HCT116 (cell line): ENCODE measurements around the gene NRXN2. TPM values are rescaled to one million over a fixed set of nuclear protein-coding genes. Genes with fewer than 3 reads are reported as not detected.

Source experiments
- ATAC-seq: fragments of 200-7000 bp; cut with Tn5 transposase; 2 replicates; pipeline ENCODE4 v1.9.1; 2020; ENCODE audit warnings: mild to moderate bottlenecking, moderate library complexity
- BruUV-seq: library from RNA; stranded (reverse); fragments of 400-500 nt; replicated peaks from 2 replicates; lab custom pipeline; 2021; lab: Mats Ljungman, UMichigan
- CTCF ChIA-PET: fragments of 300-600 bp; sonication (Branson Sonifier 250); formaldehyde crosslinking; loops from one replicate; lab custom pipeline; 2021; ENCODE audit warnings: antibody characterized with exemption; lab: Charles Lee
- POLR2A ChIA-PET: fragments of 300-600, 350-600 bp; sonication (Branson Sonifier 250); formaldehyde crosslinking; loops from one replicate; lab custom pipeline; 2021; ENCODE audit warnings: antibody characterized with exemption; lab: Charles Lee
- RAD21 ChIA-PET, 2 experiments: fragments of 300-600 bp; sonication (Branson Sonifier 250); formaldehyde crosslinking; loops; one replicate each; lab custom pipeline; 2023; ENCODE audit warnings: low total read pairs in 2 of 2; ENCODE audit not compliant: uncharacterized antibody in 2 of 2, unreplicated experiment in 2 of 2, low non-redundant PET in 1 of 2; lab: Charles Lee
- DNase-seq: peaks from one replicate; pipeline ENCODE4 v3.0.0-alpha.2; 2010; ENCODE audit warnings: low read depth, low spot score
- H2AFZ ChIP-seq: fragments of 200-600 bp; shearing (Covaris generic), sonication (generic); 2 replicates; pipeline ENCODE4 v1.6.1; 2017; ENCODE audit warnings: low read depth, mixed run types, mixed read lengths, antibody characterized with exemption, low read length; ENCODE audit not compliant: poor library complexity, severe bottlenecking
- H3K27ac ChIP-seq: 2 replicates; pipeline ENCODE4 v1.5.1; 2012; ENCODE audit warnings: low read depth, low read length
- H3K27me3 ChIP-seq: fragments of 200-600 bp; sonication (generic); 2 replicates; pipeline ENCODE4 v1.6.1; 2016; ENCODE audit warnings: mixed run types, low read length, mixed read lengths; ENCODE audit not compliant: insufficient read depth
- H3K36me3 ChIP-seq, 2 experiments: fragments of 200-500 bp in 1 of 2; fragments of 200-600 bp in 1 of 2; sonication (Bioruptor generic) in 1 of 2; sonication (generic) in 1 of 2; 2 replicates each; pipeline versions ENCODE4 v1.5.1 to v1.6.1; 2014 to 2016; ENCODE audit warnings: low read length in 2 of 2, inconsistent platforms in 1 of 2, mixed read lengths in 1 of 2, mixed run types in 1 of 2; ENCODE audit not compliant: insufficient read depth in 2 of 2, control insufficient read depth in 1 of 2
- H3K4me1 ChIP-seq, 2 experiments: fragments of 200-600 bp in 1 of 2; sonication (generic) in 1 of 2; 2 replicates each; pipeline versions ENCODE4 v1.5.1 to v1.6.1; 2012 to 2017; ENCODE audit warnings: low read length in 2 of 2, inconsistent platforms in 1 of 2, mild to moderate bottlenecking in 1 of 2, mixed read lengths in 1 of 2, mixed run types in 1 of 2, moderate library complexity in 1 of 2; ENCODE audit not compliant: insufficient read depth in 2 of 2, control insufficient read depth in 1 of 2
- H3K4me2 ChIP-seq: fragments of 200-600 bp; sonication (generic); 2 replicates; pipeline ENCODE4 v1.6.1; 2017; ENCODE audit warnings: mixed run types, low read length, mixed read lengths
- H3K4me3 ChIP-seq, 2 experiments: fragments of 200-600 bp in 1 of 2; sonication (generic) in 1 of 2; replicated peaks in 1 of 2; 2 replicates each; pipeline ENCODE4 v1.5.1; 2011 to 2016; ENCODE audit warnings: low read length in 2 of 2, control low read depth in 1 of 2, low read depth in 1 of 2, mild to moderate bottlenecking in 1 of 2, mixed read lengths in 1 of 2, mixed run types in 1 of 2
- H3K79me2 ChIP-seq: fragments of 200-600 bp; sonication (generic); 2 replicates; pipeline ENCODE4 v1.6.1; 2017; ENCODE audit warnings: mild to moderate bottlenecking, mixed run types, low read length, moderate library complexity, mixed read lengths; ENCODE audit not compliant: insufficient read depth
- H3K9ac ChIP-seq: fragments of 200-600 bp; sonication (generic); 2 replicates; pipeline ENCODE4 v1.6.1; 2016; ENCODE audit warnings: low read length, mixed read lengths
- H3K9me2 ChIP-seq: fragments of 200-600 bp; sonication (generic), shearing (Covaris generic); 2 replicates; pipeline ENCODE4 v1.6.1; 2017; ENCODE audit warnings: mixed run types, mild to moderate bottlenecking, moderate library complexity; ENCODE audit not compliant: insufficient read depth
- H3K9me3 ChIP-seq, 2 experiments: fragments of 200-500 bp in 1 of 2; fragments of 200-600 bp in 1 of 2; sonication (Bioruptor generic) in 1 of 2; sonication (generic) in 1 of 2; 2 replicates each; pipeline ENCODE4 v1.6.1; 2014 to 2017; ENCODE audit warnings: low read length in 2 of 2, mixed read lengths in 2 of 2, inconsistent platforms in 1 of 2, low read depth in 1 of 2, mild to moderate bottlenecking in 1 of 2, mixed run types in 1 of 2, moderate library complexity in 1 of 2; ENCODE audit not compliant: control insufficient read depth in 1 of 2, insufficient read depth in 1 of 2
- H4K20me1 ChIP-seq: fragments of 200-600 bp; sonication (generic), shearing (Covaris generic); 2 replicates; pipeline ENCODE4 v1.6.1; 2017; ENCODE audit warnings: mixed run types, mild to moderate bottlenecking, moderate library complexity; ENCODE audit not compliant: insufficient read depth
- CEBPB ChIP-seq: IDR thresholded peaks from 2 replicates; pipeline ENCODE4 v1.6.1; 2012; ENCODE audit warnings: low read depth
- EGR1 ChIP-seq: IDR thresholded peaks from 2 replicates; pipeline ENCODE4 v1.6.1; 2012; ENCODE audit warnings: low read depth
- ELF1 ChIP-seq: IDR thresholded peaks from 2 replicates; pipeline ENCODE4 v1.6.1; 2012; ENCODE audit warnings: low read depth, borderline replicate concordance
- JUND ChIP-seq: IDR thresholded peaks from 2 replicates; pipeline ENCODE4 v1.6.1; 2012
- POLR2A ChIP-seq: IDR thresholded peaks from 2 replicates; pipeline ENCODE4 v1.7.0; 2011; ENCODE audit warnings: borderline replicate concordance; ENCODE audit not compliant: insufficient read depth, insufficient read length; ENCODE audit errors: extremely low read depth
- RAD21 ChIP-seq: IDR thresholded peaks from 2 replicates; pipeline ENCODE4 v1.6.1; 2012; ENCODE audit warnings: low read depth, mild to moderate bottlenecking
- SIN3A ChIP-seq: IDR thresholded peaks from 2 replicates; pipeline ENCODE4 v1.6.1; 2012; ENCODE audit warnings: low read depth
- SP1 ChIP-seq: IDR thresholded peaks from 2 replicates; pipeline ENCODE4 v1.6.1; 2012; ENCODE audit warnings: low read depth
- SRF ChIP-seq: IDR thresholded peaks from 2 replicates; pipeline ENCODE4 v1.6.1; 2012; ENCODE audit warnings: low read depth
- TCF7L2 ChIP-seq: IDR thresholded peaks from 2 replicates; pipeline ENCODE4 v1.7.0; 2011; ENCODE audit warnings: borderline replicate concordance, inconsistent platforms; ENCODE audit not compliant: insufficient read depth, insufficient read length; ENCODE audit errors: extremely low read depth
- YY1 ChIP-seq: IDR thresholded peaks from 2 replicates; pipeline ENCODE4 v1.6.1; 2011; ENCODE audit warnings: low read length, low read depth, moderate library complexity, mild to moderate bottlenecking; ENCODE audit not compliant: insufficient replicate concordance; ENCODE audit errors: extremely low read depth
- ZFX ChIP-seq: fragments of 450-650 bp; IDR thresholded peaks from 2 replicates; pipeline ENCODE4 v1.6.1; 2017
- intact Hi-C: fragments of 100-400 bp; cut with micrococcal nuclease; formaldehyde crosslinking; loops from 2 replicates; pipeline ENCODE4 v1.10.0; 2022
- total RNA-seq: library from RNA; stranded (reverse); gene quantifications from one replicate; pipeline ENCODE4 v1.2.1, GENCODE V29; 2021; ENCODE audit not compliant: unreplicated experiment
- TF ChIP-seq, protein P1 (sequence below): IDR thresholded peaks from 2 replicates; pipeline ENCODE4 v1.6.1; 2012
- TF ChIP-seq, protein P2 (sequence below), 3 experiments: fragments of 200-600 bp in 1 of 3; sonication (generic) in 1 of 3; IDR thresholded peaks in 2 of 3; conservative IDR thresholded peaks in 1 of 3; 2 replicates each; pipeline ENCODE4 v1.5.1; 2012 to 2017; ENCODE audit warnings: low read depth in 2 of 3, low read length in 2 of 3, antibody characterized with exemption in 1 of 3, borderline replicate concordance in 1 of 3, control low read depth in 1 of 3, mild to moderate bottlenecking in 1 of 3, mixed read lengths in 1 of 3, mixed run types in 1 of 3, moderate library complexity in 1 of 3; ENCODE audit not compliant: insufficient read depth in 1 of 3
- TF ChIP-seq, protein P3 (sequence below): IDR thresholded peaks from 2 replicates; pipeline ENCODE4 v1.6.1; 2012; ENCODE audit warnings: low read depth

The NRXN2 gene
- total RNA-seq, 1 experiment from 2014 or later, result 1.5 TPM

DNA sequence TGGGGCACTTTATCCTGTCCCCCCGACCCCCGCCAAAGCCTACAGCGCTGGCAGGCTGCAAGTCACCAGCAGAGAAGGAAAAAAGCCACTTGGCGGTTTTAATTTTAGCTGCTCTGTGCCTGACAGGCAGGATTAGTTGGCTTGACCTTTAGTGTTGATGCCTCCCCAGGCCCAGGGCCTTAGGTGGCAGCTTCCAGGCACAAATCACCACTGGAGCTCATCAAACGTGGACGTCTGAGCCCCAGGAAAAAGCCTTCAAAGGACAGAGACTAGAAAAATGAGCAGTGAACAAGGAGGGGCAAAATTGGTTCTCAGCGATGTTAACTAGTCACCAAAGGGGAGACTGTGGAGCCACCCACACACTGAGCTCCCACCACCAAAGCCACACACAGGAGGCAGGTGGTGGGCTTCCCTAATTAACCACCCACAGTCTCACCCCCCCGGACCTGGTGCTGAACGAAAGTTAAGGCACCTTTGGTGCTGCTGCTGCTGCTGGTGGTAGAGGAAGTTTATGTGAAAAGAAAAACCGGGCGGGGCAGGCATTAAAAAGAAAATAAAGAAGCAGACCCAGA, 41.1 kb upstream of the NRXN2 start:
- ChIA-PET POLR2A (interaction anchor here (1.6 kb wide), 1 partner anchor 14 kb away, joined by 5 read pairs; the partner anchor contains the start of gene SF1), RAD21 (no interaction called here)
- intact Hi-C loops, result no loop called here
- ATAC-seq, result no peak
- no peak for DNase-seq
- TF ChIP-seq ELF1, result no peak
- TF ChIP-seq SP1, result no peak
- TF ChIP-seq TCF7L2, result no peak
- TF ChIP-seq POLR2A, result no peak
- no peak for TF ChIP-seq CEBPB
- TF ChIP-seq, protein P1, sequence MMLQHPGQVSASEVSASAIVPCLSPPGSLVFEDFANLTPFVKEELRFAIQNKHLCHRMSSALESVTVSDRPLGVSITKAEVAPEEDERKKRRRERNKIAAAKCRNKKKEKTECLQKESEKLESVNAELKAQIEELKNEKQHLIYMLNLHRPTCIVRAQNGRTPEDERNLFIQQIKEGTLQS, result no peak
- TF ChIP-seq, all 23 proteins: peak for 0
- BruUV-seq, result no TSS peak
- no peak overlapping the region for H3K4me3 ChIP-seq
- no peaks in the 10 kb centered on the region for H3K27me3 ChIP-seq
- peaks cover 44% of the 10 kb centered on the region for H3K79me2 ChIP-seq
- CTCF ChIA-PET, result no interaction called here
- H3K36me3 ChIP-seq, result peaks cover 52 to 58% of the 10 kb centered on the region in 2 experiments
- no peak overlapping the region for H3K4me2 ChIP-seq
- peaks cover 0 to 5% of the 10 kb centered on the region in 2 experiments; a peak in 1 of 4 replicates for H3K4me1 ChIP-seq
- H3K9ac ChIP-seq, result no peak overlapping the region
- no peaks in the 10 kb centered on the region for H3K9me2 ChIP-seq
- H3K27ac ChIP-seq, result no peak overlapping the region
- H4K20me1 ChIP-seq, result peaks cover 22% of the 10 kb centered on the region; the same call in 1 of the 2 replicates
- H3K9me3 ChIP-seq, result no peaks in the 10 kb centered on the region
- H2AFZ ChIP-seq, result no peak overlapping the region

DNA sequence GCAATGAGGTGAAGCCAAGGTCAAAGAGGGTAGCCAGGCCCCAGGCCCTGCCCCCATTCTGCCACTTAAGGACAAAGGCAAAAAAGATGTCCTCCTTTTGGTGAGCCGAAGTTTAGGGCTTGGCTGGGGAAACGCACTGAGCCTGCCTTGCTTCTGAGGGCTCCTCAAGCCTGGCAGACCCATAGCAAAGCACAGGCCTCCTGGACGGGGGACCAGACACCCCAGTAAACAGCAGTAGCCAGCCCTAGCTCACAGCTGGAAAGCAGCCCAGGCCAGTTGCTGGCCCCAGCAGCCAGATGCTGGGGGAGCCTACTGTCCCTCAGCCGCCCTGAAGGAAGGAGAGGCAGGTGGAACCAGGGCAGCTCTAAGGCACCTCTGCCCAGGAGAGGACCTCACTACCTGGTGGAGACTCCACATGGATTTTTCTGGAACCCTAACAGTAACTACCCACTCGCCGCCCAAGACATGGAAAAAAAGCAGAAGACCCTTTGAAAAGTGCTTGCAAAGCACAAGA, 40.6 kb upstream of the NRXN2 start:
- Histone ChIP-seq H3K79me2 (peaks cover 38% of the 10 kb centered on the region), H3K9ac (no peak overlapping the region), H3K9me3 (no peaks in the 10 kb centered on the region), H3K4me1 (peaks cover 0 to 5% of the 10 kb centered on the region in 2 experiments; a peak in 1 of 4 replicates), H3K4me2 (no peak overlapping the region), H3K4me3 (no peak overlapping the region), H3K9me2 (no peaks in the 10 kb centered on the region), H3K27ac (peak overlapping the region; percentile 36; the same call in 1 of the 2 replicates), H2AFZ (no peak overlapping the region), H3K36me3 (peaks cover 46 to 53% of the 10 kb centered on the region in 2 experiments), H4K20me1 (peaks cover 22% of the 10 kb centered on the region; the same call in 1 of the 2 replicates), H3K27me3 (no peaks in the 10 kb centered on the region)
- DNase-seq (no peak), ATAC-seq (no peak)
- no TSS peak for BruUV-seq
- intact Hi-C loops, result no loop called here
- ChIA-PET CTCF (no interaction called here), RAD21 (no interaction called here), POLR2A (interaction anchor here (1.6 kb wide), 1 partner anchor 15 kb away, joined by 5 read pairs; the partner anchor contains the start of gene SF1)
- TF ChIP-seq YY1, result no peak
- TF ChIP-seq EGR1, result no peak
- no peak for TF ChIP-seq ELF1
- TF ChIP-seq, protein P2, sequence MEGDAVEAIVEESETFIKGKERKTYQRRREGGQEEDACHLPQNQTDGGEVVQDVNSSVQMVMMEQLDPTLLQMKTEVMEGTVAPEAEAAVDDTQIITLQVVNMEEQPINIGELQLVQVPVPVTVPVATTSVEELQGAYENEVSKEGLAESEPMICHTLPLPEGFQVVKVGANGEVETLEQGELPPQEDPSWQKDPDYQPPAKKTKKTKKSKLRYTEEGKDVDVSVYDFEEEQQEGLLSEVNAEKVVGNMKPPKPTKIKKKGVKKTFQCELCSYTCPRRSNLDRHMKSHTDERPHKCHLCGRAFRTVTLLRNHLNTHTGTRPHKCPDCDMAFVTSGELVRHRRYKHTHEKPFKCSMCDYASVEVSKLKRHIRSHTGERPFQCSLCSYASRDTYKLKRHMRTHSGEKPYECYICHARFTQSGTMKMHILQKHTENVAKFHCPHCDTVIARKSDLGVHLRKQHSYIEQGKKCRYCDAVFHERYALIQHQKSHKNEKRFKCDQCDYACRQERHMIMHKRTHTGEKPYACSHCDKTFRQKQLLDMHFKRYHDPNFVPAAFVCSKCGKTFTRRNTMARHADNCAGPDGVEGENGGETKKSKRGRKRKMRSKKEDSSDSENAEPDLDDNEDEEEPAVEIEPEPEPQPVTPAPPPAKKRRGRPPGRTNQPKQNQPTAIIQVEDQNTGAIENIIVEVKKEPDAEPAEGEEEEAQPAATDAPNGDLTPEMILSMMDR (IDR thresholded peaks at IDR 0.05 in 2 of 3, conservative IDR thresholded peaks at IDR 0.05 in 1 of 3; ENCODE audit: borderline replicate concordance in 1 of 3, insufficient read depth in 1 of 3, low read depth in 2 of 3, low read length in 2 of 3), result no peak
- TF ChIP-seq, protein P3, sequence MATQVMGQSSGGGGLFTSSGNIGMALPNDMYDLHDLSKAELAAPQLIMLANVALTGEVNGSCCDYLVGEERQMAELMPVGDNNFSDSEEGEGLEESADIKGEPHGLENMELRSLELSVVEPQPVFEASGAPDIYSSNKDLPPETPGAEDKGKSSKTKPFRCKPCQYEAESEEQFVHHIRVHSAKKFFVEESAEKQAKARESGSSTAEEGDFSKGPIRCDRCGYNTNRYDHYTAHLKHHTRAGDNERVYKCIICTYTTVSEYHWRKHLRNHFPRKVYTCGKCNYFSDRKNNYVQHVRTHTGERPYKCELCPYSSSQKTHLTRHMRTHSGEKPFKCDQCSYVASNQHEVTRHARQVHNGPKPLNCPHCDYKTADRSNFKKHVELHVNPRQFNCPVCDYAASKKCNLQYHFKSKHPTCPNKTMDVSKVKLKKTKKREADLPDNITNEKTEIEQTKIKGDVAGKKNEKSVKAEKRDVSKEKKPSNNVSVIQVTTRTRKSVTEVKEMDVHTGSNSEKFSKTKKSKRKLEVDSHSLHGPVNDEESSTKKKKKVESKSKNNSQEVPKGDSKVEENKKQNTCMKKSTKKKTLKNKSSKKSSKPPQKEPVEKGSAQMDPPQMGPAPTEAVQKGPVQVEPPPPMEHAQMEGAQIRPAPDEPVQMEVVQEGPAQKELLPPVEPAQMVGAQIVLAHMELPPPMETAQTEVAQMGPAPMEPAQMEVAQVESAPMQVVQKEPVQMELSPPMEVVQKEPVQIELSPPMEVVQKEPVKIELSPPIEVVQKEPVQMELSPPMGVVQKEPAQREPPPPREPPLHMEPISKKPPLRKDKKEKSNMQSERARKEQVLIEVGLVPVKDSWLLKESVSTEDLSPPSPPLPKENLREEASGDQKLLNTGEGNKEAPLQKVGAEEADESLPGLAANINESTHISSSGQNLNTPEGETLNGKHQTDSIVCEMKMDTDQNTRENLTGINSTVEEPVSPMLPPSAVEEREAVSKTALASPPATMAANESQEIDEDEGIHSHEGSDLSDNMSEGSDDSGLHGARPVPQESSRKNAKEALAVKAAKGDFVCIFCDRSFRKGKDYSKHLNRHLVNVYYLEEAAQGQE, result no peak
- TF ChIP-seq SRF, result no peak
- TF ChIP-seq ZFX, result no peak
- no peak for TF ChIP-seq SIN3A
- TF ChIP-seq JUND, result no peak
- TF ChIP-seq RAD21, result no peak
- no peak for TF ChIP-seq POLR2A
